Measurements from ENCODE around the gene CDO1. TPM values are rescaled to one million over a fixed set of nuclear protein-coding genes. Genes with fewer than 3 reads are reported as not detected.
"Not testable (repeated sequence)": the region's sequence is repeated elsewhere in the genome, so short reads cannot be mapped to it uniquely, and the experiment has no call there.

Gene CDO1
- polyA plus RNA-seq, 1 donor, result 15.4 TPM

GRCh38 chr5:115829913-115830312 is 13.5 kb upstream of the CDO1 start:
- no peak for DNase-seq

- no peak for DNase-seq
Measured at GRCh38 chr5:115825948-115826347, 9.5 kb upstream of the CDO1 start.

- not testable (repeated sequence) for DNase-seq
Measured at GRCh38 chr5:115824983-115825382, 8.5 kb upstream of the CDO1 start.

GRCh38 chr5:115820846-115821245 is 4.4 kb upstream of the CDO1 start:
- DNase-seq, result no peak

GRCh38 chr5:115818821-115819220 is 2.4 kb upstream of the CDO1 start:
- DNase-seq, result no peak

GRCh38 chr5:115817386-115817785 is 927 bp upstream of the CDO1 start:
- DNase-seq, result no peak

GRCh38 chr5:115815693-115816225 is 700 bp downstream of the CDO1 start:
- peak; percentile 41 for DNase-seq

GRCh38 chr5:115815006-115815692 is 1.3 kb downstream of the CDO1 start:
- DNase-seq, result no peak

GRCh38 chr5:115813719-115814118 is 2.7 kb downstream of the CDO1 start:
- no peak for DNase-seq

GRCh38 chr5:115812372-115812771 is 4.1 kb downstream of the CDO1 start:
- DNase-seq, result no peak

GRCh38 chr5:115811406-115811805 is 5.1 kb downstream of the CDO1 start:
- no peak for DNase-seq

GRCh38 chr5:115810761-115811160 is 5.7 kb downstream of the CDO1 start:
- DNase-seq, result no peak

- no peak for DNase-seq
Measured at GRCh38 chr5:115809946-115810345, 6.5 kb downstream of the CDO1 start.

- not testable (repeated sequence) for DNase-seq
Measured at GRCh38 chr5:115808066-115808465, 8.4 kb downstream of the CDO1 start.

- no peak for DNase-seq
Measured at GRCh38 chr5:115807654-115808052, 8.8 kb downstream of the CDO1 start.

- no peak for DNase-seq
Measured at GRCh38 chr5:115806986-115807653, 9.3 kb downstream of the CDO1 start.

GRCh38 chr5:115801984-115802383 is 14.5 kb downstream of the CDO1 start:
- DNase-seq, result no peak

GRCh38 chr5:115801152-115801551 is 15.3 kb downstream of the CDO1 start:
- no peak for DNase-seq

GRCh38 chr5:115800108-115800507 is 16.4 kb downstream of the CDO1 start:
- DNase-seq, result no peak

- DNase-seq, result no peak
Measured at GRCh38 chr5:115798252-115798651, 18.2 kb downstream of the CDO1 start.

- no peak for DNase-seq
Measured at GRCh38 chr5:115796656-115797055, 19.8 kb downstream of the CDO1 start.

- DNase-seq, result no peak
Measured at GRCh38 chr5:115795700-115796099, 20.8 kb downstream of the CDO1 start.

GRCh38 chr5:115788440-115788839 is 28.0 kb downstream of the CDO1 start:
- DNase-seq, result no peak

GRCh38 chr5:115787426-115787825 is 29.0 kb downstream of the CDO1 start:
- no peak for DNase-seq

Measured in hindlimb muscle (tissue), 1 donor.